ENCODE data around the gene NOL9.

Gene NOL9

DNA sequence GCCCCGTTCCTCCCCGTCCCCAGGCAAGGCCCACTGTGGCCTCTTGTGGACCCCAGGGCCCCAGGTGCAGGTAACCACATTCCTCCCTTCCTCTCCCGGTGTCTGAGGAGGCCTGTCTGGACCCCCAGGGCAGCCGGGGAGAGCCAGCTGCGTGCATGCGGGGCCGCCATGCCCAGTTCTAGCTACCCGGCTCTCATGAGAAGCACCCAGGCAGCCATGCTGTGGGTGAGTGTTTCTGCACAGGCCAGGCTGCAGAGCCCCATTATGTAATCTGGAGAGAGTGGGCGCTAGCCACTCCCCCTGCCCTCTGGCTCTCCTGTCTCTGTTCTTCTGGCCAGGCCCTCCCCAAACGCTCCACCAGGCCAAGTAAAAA lies 44.4 kb downstream of the NOL9 start:
- TF ChIP-seq, protein P1, sequence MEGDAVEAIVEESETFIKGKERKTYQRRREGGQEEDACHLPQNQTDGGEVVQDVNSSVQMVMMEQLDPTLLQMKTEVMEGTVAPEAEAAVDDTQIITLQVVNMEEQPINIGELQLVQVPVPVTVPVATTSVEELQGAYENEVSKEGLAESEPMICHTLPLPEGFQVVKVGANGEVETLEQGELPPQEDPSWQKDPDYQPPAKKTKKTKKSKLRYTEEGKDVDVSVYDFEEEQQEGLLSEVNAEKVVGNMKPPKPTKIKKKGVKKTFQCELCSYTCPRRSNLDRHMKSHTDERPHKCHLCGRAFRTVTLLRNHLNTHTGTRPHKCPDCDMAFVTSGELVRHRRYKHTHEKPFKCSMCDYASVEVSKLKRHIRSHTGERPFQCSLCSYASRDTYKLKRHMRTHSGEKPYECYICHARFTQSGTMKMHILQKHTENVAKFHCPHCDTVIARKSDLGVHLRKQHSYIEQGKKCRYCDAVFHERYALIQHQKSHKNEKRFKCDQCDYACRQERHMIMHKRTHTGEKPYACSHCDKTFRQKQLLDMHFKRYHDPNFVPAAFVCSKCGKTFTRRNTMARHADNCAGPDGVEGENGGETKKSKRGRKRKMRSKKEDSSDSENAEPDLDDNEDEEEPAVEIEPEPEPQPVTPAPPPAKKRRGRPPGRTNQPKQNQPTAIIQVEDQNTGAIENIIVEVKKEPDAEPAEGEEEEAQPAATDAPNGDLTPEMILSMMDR (IDR thresholded peaks at IDR 0.05; ENCODE audit: insufficient read depth, missing control alignments) = no peak
- DNase-seq (ENCODE audit: insufficient read length, low spot score) (no peak), FAIRE-seq (no peak)

DNA sequence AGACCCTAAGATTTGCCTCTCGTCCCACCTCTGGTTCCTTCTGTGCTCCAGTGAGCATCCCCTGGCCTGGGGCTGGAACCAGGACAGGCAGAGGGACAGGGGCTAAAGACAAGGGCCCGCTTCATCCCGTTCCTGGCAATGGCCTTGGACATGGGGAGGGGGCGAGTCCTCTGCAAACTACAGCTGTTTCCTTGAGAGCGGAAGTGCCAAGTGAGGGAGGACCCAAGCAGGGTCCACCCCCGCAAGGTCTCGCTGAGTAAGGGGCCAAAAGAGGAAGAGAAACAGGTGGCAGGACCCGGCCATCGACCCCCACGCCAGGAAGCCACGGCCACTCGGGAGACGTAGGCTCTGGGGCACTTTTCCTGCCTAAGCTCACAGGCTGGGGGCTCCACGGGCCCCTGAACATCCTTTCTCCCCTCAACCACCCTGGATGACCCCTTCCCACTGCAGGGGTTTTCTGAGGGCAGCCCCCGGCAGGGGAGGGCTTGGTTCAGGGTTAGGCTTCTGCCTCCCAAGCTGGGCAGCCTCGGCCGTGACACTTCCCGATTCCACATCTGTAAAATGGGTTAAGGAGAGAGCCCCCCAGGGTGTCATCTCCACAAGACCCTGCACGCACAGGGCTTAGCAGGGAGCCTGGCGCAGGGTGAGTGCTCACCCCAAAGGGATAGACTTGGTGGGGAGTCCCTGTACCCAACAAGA lies 44.9 kb downstream of the NOL9 start:
- TF ChIP-seq, protein P1 (IDR thresholded peaks at IDR 0.05; ENCODE audit: insufficient read depth, missing control alignments) = no peak
- DNase-seq (ENCODE audit: insufficient read length, low spot score) = no peak
- no peak for FAIRE-seq

DNA sequence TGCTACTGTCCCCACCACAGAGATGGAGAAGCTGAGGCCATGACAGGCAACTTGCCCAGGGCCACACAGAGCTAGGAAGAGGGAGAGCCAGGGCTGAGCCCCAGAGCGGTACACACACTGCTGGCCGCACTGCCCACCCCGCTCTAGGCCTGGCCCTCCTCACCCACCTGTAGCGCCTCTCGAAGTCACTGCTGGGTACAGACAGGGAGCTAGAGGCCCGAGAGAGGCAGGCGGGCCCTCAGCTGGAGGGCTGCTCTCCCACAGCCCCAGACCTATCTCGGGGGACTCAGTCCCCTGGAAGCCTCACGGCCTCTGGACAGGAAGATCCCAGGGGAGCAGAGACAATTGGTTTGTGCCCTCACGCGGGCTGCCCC lies 45.5 kb downstream of the NOL9 start:
- FAIRE-seq = no peak

DNA sequence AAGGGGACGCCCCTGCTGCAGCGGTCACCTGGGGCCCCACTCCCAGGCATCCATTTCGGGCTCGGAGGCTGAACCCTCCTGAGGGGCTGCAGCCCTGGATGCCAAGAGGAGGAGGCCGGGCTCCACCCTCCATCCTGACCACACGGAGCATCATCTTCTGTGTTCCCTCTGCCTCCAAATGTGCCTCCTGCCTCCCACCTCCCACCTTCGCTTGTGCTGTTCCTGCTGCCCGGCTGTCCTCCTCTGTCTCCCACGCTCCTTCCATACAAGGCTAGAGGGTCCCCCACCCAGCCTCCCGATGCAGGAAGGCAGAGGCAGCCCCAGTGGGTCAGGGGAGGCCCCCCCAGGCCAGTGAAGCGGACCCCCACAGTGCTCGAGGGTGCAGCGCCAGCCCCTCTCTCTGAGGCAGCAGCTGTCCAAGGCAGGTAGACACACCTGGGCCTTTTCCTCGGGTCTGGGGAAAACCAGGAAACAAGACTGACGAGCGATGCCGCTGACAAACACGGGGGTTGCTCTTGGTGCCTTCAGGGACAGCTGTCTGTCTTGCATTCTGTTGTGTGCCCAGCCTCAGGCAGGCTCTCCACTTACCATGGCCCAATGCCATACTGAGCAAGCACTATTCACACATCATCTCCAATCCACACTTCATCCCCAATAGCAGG lies 46.0 kb downstream of the NOL9 start:
- TF ChIP-seq, protein P1 (IDR thresholded peaks at IDR 0.05; ENCODE audit: insufficient read depth, missing control alignments) = no peak
- DNase-seq (ENCODE audit: insufficient read length, low spot score) (no peak), FAIRE-seq (no peak)

More for the DNA sequence above, 45.5 kb downstream of the NOL9 start:
- TF ChIP-seq, protein P1 (IDR thresholded peaks at IDR 0.05; ENCODE audit: insufficient read depth, missing control alignments) = no peak
- no peak for DNase-seq (ENCODE audit: insufficient read length, low spot score)

DNA sequence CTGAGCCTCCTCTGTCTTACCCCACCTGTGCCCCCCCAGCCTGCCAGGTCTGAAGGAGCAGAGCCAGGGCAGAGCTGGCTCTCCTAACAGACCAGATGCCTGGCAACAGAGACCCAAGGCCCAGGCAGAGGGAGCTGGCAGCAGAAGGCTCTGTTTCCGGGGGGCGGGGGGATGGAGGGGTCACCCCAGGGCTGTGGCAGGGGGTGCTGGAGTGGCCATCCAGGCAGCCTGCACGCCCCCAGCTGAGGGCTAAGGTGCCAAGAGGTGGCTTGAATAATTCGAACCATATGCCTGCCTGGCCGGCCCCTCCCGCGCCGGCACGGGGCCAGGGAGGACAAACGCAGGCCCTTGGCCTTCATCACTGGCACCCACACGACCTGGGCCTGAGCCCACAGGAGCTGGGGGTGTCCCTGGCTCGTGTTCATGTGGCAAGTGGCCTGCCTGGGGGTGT lies 46.8 kb downstream of the NOL9 start:
- FAIRE-seq (no peak), DNase-seq (ENCODE audit: insufficient read length, low spot score) (no peak)
- TF ChIP-seq, protein P1 (IDR thresholded peaks at IDR 0.05; ENCODE audit: insufficient read depth, missing control alignments) = no peak

DNA sequence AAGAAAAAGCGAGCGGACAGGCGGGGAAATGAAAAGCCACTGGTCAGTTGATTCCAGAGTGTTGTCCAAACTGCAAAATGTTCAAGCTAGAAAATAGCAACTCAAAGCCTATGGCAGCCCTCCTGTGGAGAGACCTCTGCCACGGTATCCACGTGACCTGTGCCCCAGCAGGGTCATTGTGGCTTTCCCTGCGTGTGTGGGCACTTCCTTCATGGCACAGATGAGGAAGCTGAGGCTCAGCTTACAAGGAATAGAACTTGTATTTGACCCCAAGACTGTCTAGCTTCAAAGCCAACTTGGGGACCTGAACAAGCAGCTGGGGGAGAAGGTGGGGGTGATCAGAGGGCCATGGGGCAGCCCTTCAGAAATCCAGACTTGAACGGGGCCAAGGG lies 47.3 kb downstream of the NOL9 start:
- DNase-seq (ENCODE audit: insufficient read length, low spot score) = no peak
- TF ChIP-seq, protein P1 (IDR thresholded peaks at IDR 0.05; ENCODE audit: insufficient read depth, missing control alignments) = no peak
- FAIRE-seq = no peak
